Common myeloid progenitor, CD34-positive (primary cell): Measurements from ENCODE around the gene ATOH8.

Experiments used
- CTCF ChIA-PET: fragments of 350-600 bp; sonication (Branson Sonifier 250); formaldehyde crosslinking; loops from one replicate; lab custom pipeline; 2021; ENCODE audit warnings: antibody characterized with exemption; lab: Charles Lee
- POLR2A ChIA-PET: fragments of 350-600 bp; sonication (Branson Sonifier 250); formaldehyde crosslinking; loops from one replicate; lab custom pipeline; 2021; ENCODE audit warnings: antibody characterized with exemption; lab: Charles Lee
- DNase-seq, 3 donors: peaks; one replicate each; pipeline versions ENCODE4 v3.0.0 to v3.0.0-alpha.2; 2013
- H3K27ac ChIP-seq, 2 experiments: 1 replicate in 1 of 2; 2 replicates in 1 of 2; pipeline ENCODE4 v1.7.0; 2013; ENCODE audit warnings: inconsistent platforms in 2 of 2, low read length in 2 of 2, mild to moderate bottlenecking in 2 of 2, low read depth in 1 of 2, moderate library complexity in 1 of 2; ENCODE audit not compliant: severe bottlenecking in 2 of 2, insufficient read depth in 1 of 2, poor library complexity in 1 of 2
- H3K27me3 ChIP-seq, 5 experiments: replicated peaks in 2 of 5; 1 replicate in 3 of 5; 2 replicates in 2 of 5; pipeline versions ENCODE4 v1.6.1 to v1.7.0; 2013; ENCODE audit warnings: low read length in 4 of 5, mild to moderate bottlenecking in 2 of 5, moderate library complexity in 2 of 5, inconsistent platforms in 1 of 5; ENCODE audit not compliant: insufficient read depth in 5 of 5, control insufficient read depth in 4 of 5
- H3K36me3 ChIP-seq, 4 experiments: 1 replicate in 2 of 4; 2 replicates in 2 of 4; pipeline versions ENCODE4 v1.6.1 to v1.7.0; 2013; ENCODE audit warnings: low read length in 3 of 4, control low read depth in 1 of 4, mild to moderate bottlenecking in 1 of 4; ENCODE audit not compliant: control insufficient read depth in 4 of 4, insufficient read depth in 4 of 4
- H3K4me1 ChIP-seq, 4 experiments: 1 replicate in 3 of 4; 2 replicates in 1 of 4; pipeline versions ENCODE4 v1.6.1 to v1.7.1; 2013; ENCODE audit warnings: low read length in 3 of 4, mild to moderate bottlenecking in 3 of 4, control low read depth in 1 of 4, inconsistent platforms in 1 of 4, moderate library complexity in 1 of 4; ENCODE audit not compliant: control insufficient read depth in 4 of 4, insufficient read depth in 4 of 4; ENCODE audit errors: control extremely low read depth in 1 of 4
- H3K4me3 ChIP-seq, 7 experiments: 1 replicate in 4 of 7; 2 replicates in 3 of 7; pipeline versions ENCODE4 v1.5.1 to v1.7.0; 2013; ENCODE audit warnings: mild to moderate bottlenecking in 7 of 7, low read length in 6 of 7, moderate library complexity in 6 of 7, inconsistent platforms in 2 of 7, low read depth in 2 of 7, control low read depth in 1 of 7; ENCODE audit not compliant: insufficient read depth in 4 of 7, control insufficient read depth in 1 of 7; ENCODE audit errors: extremely low read depth in 1 of 7
- H3K9me3 ChIP-seq, 5 experiments: 1 replicate in 4 of 5; 2 replicates in 1 of 5; pipeline versions ENCODE4 v1.6.1 to v1.7.1; 2013; ENCODE audit warnings: low read length in 4 of 5, mild to moderate bottlenecking in 2 of 5, inconsistent platforms in 1 of 5, low read depth in 1 of 5, moderate library complexity in 1 of 5; ENCODE audit not compliant: control insufficient read depth in 4 of 5, insufficient read depth in 2 of 5; ENCODE audit errors: control extremely low read depth in 1 of 5
- WGBS: methylation state at CpG from one replicate; pipeline ENCODE4 v1.1.5; 2013; ENCODE audit not compliant: insufficient coverage; 5-methylcytosine and 5-hydroxymethylcytosine counted together

The ATOH8 gene

DNA sequence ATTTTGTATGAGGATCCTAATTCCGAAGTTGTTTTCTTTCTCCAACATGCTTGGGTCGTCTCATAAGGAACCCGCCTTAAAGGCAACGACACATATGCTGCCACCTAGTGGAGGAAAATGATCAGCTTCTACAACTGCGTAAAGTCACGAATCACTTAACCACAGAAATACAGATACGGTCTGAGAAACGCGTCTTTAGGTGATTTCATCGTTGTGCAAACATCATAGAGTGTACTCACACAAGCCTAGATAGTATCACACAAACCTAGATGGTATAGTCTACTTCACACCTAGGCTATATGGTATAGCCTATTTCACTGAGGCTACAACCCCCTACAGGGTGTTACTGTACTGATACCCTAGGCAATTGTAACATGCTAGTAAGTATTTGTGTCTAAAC lies 46.5 kb upstream of the ATOH8 start:
- no peaks in the 10 kb centered on the region for H3K36me3 ChIP-seq
- DNase-seq, result peak; percentile 91 to 95 (median 93)
- H3K27me3 ChIP-seq, result no peaks in the 10 kb centered on the region
- no peak overlapping the region for H3K4me3 ChIP-seq
- H3K9me3 ChIP-seq, result no peaks in the 10 kb centered on the region
- 0% methylated on average over 7 of the region's 10 CpGs for WGBS
- ChIA-PET POLR2A (interaction anchor here (1.3 kb wide), 1 partner anchor 29 kb away, joined by 3 read pairs; no protein-coding TSS in a partner anchor), CTCF (interaction anchor here (0.9 to 8.7 kb wide), 20 partner anchors 10 to 378 kb away, joined by 3 to 102 read pairs (median 6); partner anchors contain the start of gene GNLY)
- H3K4me1 ChIP-seq, result peaks cover 19 to 72% (median 55%) of the 10 kb centered on the region in 4 experiments
- H3K27ac ChIP-seq, result no peak overlapping the region

DNA sequence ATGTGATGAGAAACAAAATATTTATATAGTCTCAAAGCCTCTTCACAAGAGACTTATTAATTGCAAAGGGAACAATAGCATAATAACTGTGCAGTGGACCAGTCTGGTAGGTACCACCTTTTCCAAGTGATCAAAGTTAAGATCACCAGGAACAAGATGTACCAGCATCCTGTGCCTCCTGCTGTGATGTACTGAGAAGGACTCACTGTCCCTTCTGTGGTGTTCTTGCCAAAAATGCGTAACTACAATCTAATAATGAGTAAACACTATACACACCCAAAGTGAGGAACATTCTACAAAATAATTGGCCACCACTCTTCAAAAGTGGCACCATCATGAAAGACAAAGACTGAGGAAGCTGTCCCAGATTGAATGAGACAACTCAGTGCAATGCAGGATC lies 45.1 kb upstream of the ATOH8 start:
- no peaks in the 10 kb centered on the region for H3K9me3 ChIP-seq
- no peak for DNase-seq
- H3K4me3 ChIP-seq, result no peak overlapping the region
- no peaks in the 10 kb centered on the region for H3K36me3 ChIP-seq
- H3K4me1 ChIP-seq, result peaks cover 26 to 84% (median 66%) of the 10 kb centered on the region in 4 experiments
- no peaks in the 10 kb centered on the region for H3K27me3 ChIP-seq
- ChIA-PET POLR2A (no interaction called here), CTCF (interaction anchor here (0.9 to 8.7 kb wide), 13 partner anchors 11 to 105 kb away, joined by 3 to 102 read pairs (median 5); no protein-coding TSS in a partner anchor)
- WGBS, result 100% methylated on average over 1 of the region's 1 CpG
- no peak overlapping the region for H3K27ac ChIP-seq

DNA sequence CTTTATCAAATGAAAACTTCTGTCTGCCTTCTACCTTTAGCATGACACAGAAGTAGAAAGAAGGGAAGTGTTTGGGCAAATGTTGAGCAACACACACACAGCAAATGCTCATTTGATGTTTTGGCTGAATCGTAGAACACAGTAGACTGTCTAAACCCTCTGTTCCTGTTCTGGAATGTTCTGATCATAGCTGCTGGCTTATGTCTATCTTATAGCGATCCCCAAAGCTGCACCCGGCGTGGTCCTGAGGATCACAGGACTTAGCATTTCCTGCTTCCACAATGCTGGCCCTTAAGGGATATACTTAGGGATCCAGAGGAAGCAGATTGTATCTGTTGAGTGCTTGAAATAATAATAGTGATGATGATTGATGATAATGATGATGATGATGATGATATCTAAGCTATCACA lies 44.4 kb upstream of the ATOH8 start:
- Histone ChIP-seq H3K4me3 (peak overlapping the region in 1 of 7 experiments; percentile 14), H3K27ac (no peak overlapping the region), H3K9me3 (no peaks in the 10 kb centered on the region), H3K4me1 (peaks cover 26 to 88% (median 72%) of the 10 kb centered on the region in 4 experiments), H3K36me3 (no peaks in the 10 kb centered on the region), H3K27me3 (no peaks in the 10 kb centered on the region)
- CTCF ChIA-PET, result interaction anchor here (0.7 to 8.7 kb wide), 12 partner anchors 10 to 125 kb away, joined by 3 to 102 read pairs (median 5); no protein-coding TSS in a partner anchor
- 19% methylated on average over 4 of the region's 4 CpGs for WGBS
- POLR2A ChIA-PET, result interaction anchor here (0.6 kb wide), 1 partner anchor 50 kb away, joined by 3 read pairs; no protein-coding TSS in a partner anchor
- peak in 2 of 3 donors; percentile 55 to 61 for DNase-seq

DNA sequence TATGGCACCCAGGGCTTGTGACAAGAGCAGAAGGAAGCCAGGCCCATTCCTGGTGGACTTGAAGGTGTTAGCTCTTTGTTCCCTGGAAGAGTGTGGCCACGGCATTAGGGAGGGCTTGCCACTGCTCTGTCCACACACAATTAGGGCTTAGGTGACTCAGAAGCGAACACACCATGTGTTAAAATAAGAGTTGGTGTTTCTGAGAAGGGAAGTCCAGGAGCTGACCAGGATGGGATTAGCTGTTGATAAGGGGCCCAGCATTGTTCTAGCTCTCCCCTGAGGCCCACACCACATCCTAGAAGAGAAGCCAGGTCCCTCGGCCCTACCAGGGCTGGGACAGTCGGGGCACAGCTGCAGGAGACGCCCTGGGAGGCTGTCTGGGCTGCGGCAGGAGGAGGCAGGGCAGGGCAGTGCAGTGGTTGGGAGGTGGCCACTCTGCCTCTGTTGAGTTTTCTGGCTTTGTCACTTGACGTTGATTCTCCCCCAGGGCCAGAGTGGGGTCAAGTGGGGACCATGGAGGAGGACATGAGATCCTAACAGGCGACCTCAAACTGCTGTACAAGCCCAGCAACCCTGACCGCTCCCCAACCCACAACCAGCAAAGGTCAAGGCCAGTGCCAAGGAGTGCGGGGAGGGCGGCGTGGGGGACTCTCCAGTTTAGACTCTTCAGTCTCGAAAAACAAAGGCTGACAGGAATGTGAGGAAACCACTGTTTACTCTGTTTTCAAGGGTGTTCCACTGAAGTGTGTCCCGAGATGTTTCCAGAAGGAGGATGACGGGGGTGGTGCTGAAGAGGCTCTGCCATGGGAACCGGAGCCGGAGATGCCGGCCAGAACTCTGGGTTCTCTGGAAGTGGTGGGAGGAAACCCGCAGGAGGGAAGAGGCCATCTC lies 42.9 kb upstream of the ATOH8 start:
- H3K27ac ChIP-seq, result no peak overlapping the region
- 96% methylated on average over 15 of the region's 19 CpGs for WGBS
- H3K4me3 ChIP-seq, result no peak overlapping the region
- ChIA-PET CTCF (interaction anchor here (0.7 to 8.7 kb wide), 14 partner anchors 9 to 103 kb away, joined by 3 to 102 read pairs (median 6); no protein-coding TSS in a partner anchor), POLR2A (no interaction called here)
- peaks cover 20 to 88% (median 64%) of the 10 kb centered on the region in 4 experiments for H3K4me1 ChIP-seq
- no peak for DNase-seq
- H3K9me3 ChIP-seq, result no peaks in the 10 kb centered on the region
- H3K27me3 ChIP-seq, result no peaks in the 10 kb centered on the region
- H3K36me3 ChIP-seq, result no peaks in the 10 kb centered on the region

DNA sequence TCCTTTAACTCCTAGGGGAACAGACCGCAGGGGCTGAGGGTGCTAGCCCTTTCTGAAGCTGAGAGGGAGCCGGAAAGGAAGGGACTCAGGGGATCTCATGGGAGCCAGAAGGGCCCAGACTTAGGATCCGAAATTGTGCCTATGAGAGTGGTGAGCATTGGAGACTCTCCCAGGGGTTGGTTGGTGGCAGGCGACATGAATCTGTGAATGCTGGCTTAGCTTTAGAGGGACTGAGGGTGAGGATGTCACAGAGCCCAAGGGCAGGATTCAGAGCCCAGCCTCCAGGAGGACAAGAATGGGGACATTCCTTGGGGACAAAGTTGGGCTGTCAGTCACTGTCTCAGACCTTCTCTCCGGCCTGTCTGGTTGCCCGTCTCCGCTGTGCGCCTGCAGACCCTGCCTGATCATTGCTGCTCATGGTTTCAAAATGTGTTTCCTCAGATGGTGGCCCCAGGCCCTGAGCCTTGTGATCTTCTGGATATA lies 42.2 kb upstream of the ATOH8 start:
- POLR2A ChIA-PET, result interaction anchor here (1.0 kb wide), 1 partner anchor 33 kb away, joined by 3 read pairs; no protein-coding TSS in a partner anchor

DNA sequence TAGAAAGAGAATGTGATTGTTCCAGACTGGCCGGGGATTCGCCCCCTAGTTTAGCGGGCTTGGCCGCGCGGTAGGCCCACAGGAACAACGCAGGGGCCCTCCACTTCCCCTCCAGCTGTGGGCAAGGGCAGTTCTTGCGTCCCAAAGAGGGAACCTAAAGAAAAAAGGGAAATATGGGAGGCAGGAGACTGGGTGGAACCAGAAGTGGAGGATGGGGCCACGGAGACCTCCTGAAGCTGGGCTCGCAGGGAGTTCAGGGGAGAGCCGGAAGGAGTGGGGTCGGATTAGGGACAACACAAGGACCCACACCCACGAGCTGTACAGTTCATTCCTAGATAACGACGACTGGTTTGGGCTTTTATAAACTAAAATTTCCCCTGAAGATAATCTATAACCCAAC lies 41.5 kb upstream of the ATOH8 start:
- H3K27ac ChIP-seq, result no peak overlapping the region
- ChIA-PET CTCF (interaction anchor here (0.6 to 2.9 kb wide), 19 partner anchors 8 to 324 kb away, joined by 3 to 17 read pairs (median 4); no protein-coding TSS in a partner anchor), POLR2A (interaction anchor here (1.0 kb wide), 1 partner anchor 34 kb away, joined by 3 read pairs; no protein-coding TSS in a partner anchor)
- peak overlapping the region in 3 of 7 experiments; percentile 26 to 44 (median 43) for H3K4me3 ChIP-seq
- no peaks in the 10 kb centered on the region for H3K9me3 ChIP-seq
- DNase-seq, result peak; percentile 50 to 68 (median 60)
- H3K36me3 ChIP-seq, result no peaks in the 10 kb centered on the region
- no peaks in the 10 kb centered on the region for H3K27me3 ChIP-seq
- WGBS, result 3% methylated on average over 3 of the region's 15 CpGs
- H3K4me1 ChIP-seq, result peaks cover 20 to 80% (median 52%) of the 10 kb centered on the region in 4 experiments

More for the DNA sequence above, 42.2 kb upstream of the ATOH8 start:
- no peak overlapping the region for H3K4me3 ChIP-seq
- no peaks in the 10 kb centered on the region for H3K36me3 ChIP-seq
- H3K27me3 ChIP-seq, result no peaks in the 10 kb centered on the region
- peaks cover 20 to 86% (median 58%) of the 10 kb centered on the region in 4 experiments for H3K4me1 ChIP-seq
- DNase-seq, result no peak
- CTCF ChIA-PET, result interaction anchor here (0.6 to 8.7 kb wide), 17 partner anchors 10 to 324 kb away, joined by 3 to 102 read pairs (median 4); no protein-coding TSS in a partner anchor
- WGBS, result 83% methylated on average over 8 of the region's 8 CpGs
- no peak overlapping the region for H3K27ac ChIP-seq
- H3K9me3 ChIP-seq, result no peaks in the 10 kb centered on the region
